Colonic mucosa (tissue), 4 donors: ENCODE measurements around the gene ADIPOR2. TPM values are rescaled to one million over a fixed set of nuclear protein-coding genes. Genes with fewer than 3 reads are reported as not detected.
"Not testable (repeated sequence)": the region's sequence is repeated elsewhere in the genome, so short reads cannot be mapped to it uniquely, and the experiment has no call there.

Experiments
- DNase-seq: peaks from one replicate; pipeline ENCODE4 v3.0.0-alpha.2; 2020
- H3K27ac ChIP-seq: fragments of 200-600 bp; one replicate; pipeline ENCODE4 v1.8.0; 2021
- H3K27me3 ChIP-seq: fragments of 200-600 bp; one replicate; pipeline ENCODE4 v1.8.0; 2021
- H3K36me3 ChIP-seq: fragments of 200-600 bp; one replicate; pipeline ENCODE4 v1.8.0; 2021
- H3K4me1 ChIP-seq: fragments of 200-600 bp; one replicate; pipeline ENCODE4 v1.8.0; 2021; ENCODE audit warnings: mild to moderate bottlenecking
- H3K4me3 ChIP-seq: fragments of 200-600 bp; one replicate; pipeline ENCODE4 v1.8.0; 2021
- H3K9ac ChIP-seq, 2 donors: one replicate each; pipeline ENCODE4 v1.7.0; 2013; ENCODE audit warnings: control low read depth in 2 of 2, low read depth in 2 of 2, low read length in 2 of 2
- H3K9me3 ChIP-seq: fragments of 200-600 bp; one replicate; pipeline ENCODE4 v1.8.0; 2021
- CTCF ChIP-seq: fragments of 200-600 bp; IDR thresholded peaks from one replicate; pipeline ENCODE4 v1.8.0; 2022; ENCODE audit warnings: antibody characterized with exemption, mild to moderate bottlenecking
- intact Hi-C: fragments of 100-400 bp; cut with DNase I; formaldehyde crosslinking; loops from one replicate; pipeline ENCODE4 v1.14.1; 2022
- total RNA-seq, 2 donors: library from RNA; stranded (reverse); fragmentation: NEBNext Ultra II Directional in 1 of 2; extraction: Animal tissue kit (Norgen Biotek cat#: 25700) in 1 of 2; gene quantifications; one replicate each; pipeline ENCODE4 v1.2.1, GENCODE V29; 2021
- donor health status: healthy.
- donor health status: DM: no; HTN: no; CAD: no.
- donor health status: DM: no; HTN: no; CAD: no.

ADIPOR2 gene
- total RNA-seq, 2 donors from 2014 or later = 68.3 to 138 TPM

- intact Hi-C loops = no loop called here
- Histone ChIP-seq H3K4me3 (no peak overlapping the region), H3K36me3 (no peaks in the 10 kb centered on the region), H3K27ac (no peak overlapping the region), H3K27me3 (peaks cover 13% of the 10 kb centered on the region), H3K4me1 (no peaks in the 10 kb centered on the region), H3K9me3 (no peaks in the 10 kb centered on the region), H3K9ac (no peak overlapping the region)
- no peak for TF ChIP-seq CTCF
- no peak for DNase-seq
These were observed 125.2 kb downstream of the ADIPOR2 start for GRCh38 chr12:1815814-1816729.

- Histone ChIP-seq H3K9ac (no peak overlapping the region), H3K9me3 (no peaks in the 10 kb centered on the region)
These were observed 126.0 kb downstream of the ADIPOR2 start for GRCh38 chr12:1816730-1817348.

GRCh38 chr12:1817928-1818327 lies 127.1 kb downstream of the ADIPOR2 start:
- H3K9me3 ChIP-seq, H3K4me1 ChIP-seq, H3K36me3 ChIP-seq, DNase-seq, intact Hi-C loops, H3K4me3 ChIP-seq, H3K9ac ChIP-seq, H3K27ac ChIP-seq: not testable (repeated sequence)
- peaks cover 19% of the 10 kb centered on the region for H3K27me3 ChIP-seq

More at GRCh38 chr12:1816730-1817348, 126.0 kb downstream of the ADIPOR2 start:
- Histone ChIP-seq H3K4me1 (no peaks in the 10 kb centered on the region), H3K27me3 (peaks cover 19% of the 10 kb centered on the region), H3K36me3 (no peaks in the 10 kb centered on the region), H3K27ac (no peak overlapping the region), H3K4me3 (no peak overlapping the region)
- intact Hi-C loops = no loop called here
- TF ChIP-seq CTCF = no peak
- DNase-seq = no peak

- Histone ChIP-seq H3K9me3 (no peaks in the 10 kb centered on the region), H3K27me3 (peaks cover 19% of the 10 kb centered on the region), H3K27ac (no peak overlapping the region), H3K36me3 (no peaks in the 10 kb centered on the region), H3K4me3 (no peak overlapping the region), H3K9ac (no peak overlapping the region), H3K4me1 (no peaks in the 10 kb centered on the region)
- DNase-seq = no peak
- intact Hi-C loops = no loop called here
- TF ChIP-seq CTCF = no peak
These were observed 128.2 kb downstream of the ADIPOR2 start for GRCh38 chr12:1819050-1819449.

- H3K36me3 ChIP-seq = no peaks in the 10 kb centered on the region
- intact Hi-C loops = no loop called here
- no peak for DNase-seq
- TF ChIP-seq CTCF = no peak
- H3K4me1 ChIP-seq = no peaks in the 10 kb centered on the region
- H3K4me3 ChIP-seq = no peak overlapping the region
- no peak overlapping the region for H3K9ac ChIP-seq
- peaks cover 19% of the 10 kb centered on the region for H3K27me3 ChIP-seq
- no peaks in the 10 kb centered on the region for H3K9me3 ChIP-seq
- H3K27ac ChIP-seq = no peak overlapping the region
These were observed 128.7 kb downstream of the ADIPOR2 start for GRCh38 chr12:1819571-1819970.
